Lung (tissue), 12 donors: ENCODE data around the gene ADNP. TPM values are rescaled to one million over a fixed set of nuclear protein-coding genes. Genes with fewer than 3 reads are reported as not detected.

Source experiments
- ATAC-seq: fragments of 200-7000 bp; cut with Tn5 transposase; one replicate; pipeline ENCODE4 v1.9.1; 2020; ENCODE audit warnings: moderate number of reproducible peaks; ENCODE audit not compliant: insufficient read depth, low FRiP score
- DNase-seq, 3 donors: peaks; one replicate each; pipeline ENCODE4 v3.0.0-alpha.2; 2013 to 2017
- H3K27ac ChIP-seq, 2 donors: one replicate each; pipeline ENCODE4 v1.5.1; 2013; ENCODE audit warnings: mild to moderate bottlenecking in 2 of 2, moderate library complexity in 2 of 2, control low read depth in 1 of 2, inconsistent platforms in 1 of 2, low read depth in 1 of 2, low read length in 1 of 2
- H3K27me3 ChIP-seq, 3 donors: one replicate each; pipeline ENCODE4 v1.5.1; 2013; ENCODE audit warnings: low read length in 2 of 3; ENCODE audit not compliant: control insufficient read depth in 3 of 3, insufficient read depth in 3 of 3
- H3K36me3 ChIP-seq, 4 donors: one replicate each; pipeline ENCODE4 v1.5.1; 2013; ENCODE audit warnings: low read length in 4 of 4, mild to moderate bottlenecking in 1 of 4, moderate library complexity in 1 of 4; ENCODE audit not compliant: control insufficient read depth in 4 of 4, insufficient read depth in 4 of 4
- H3K4me1 ChIP-seq, 5 donors: one replicate each; pipeline ENCODE4 v1.5.1; 2013; ENCODE audit warnings: low read length in 5 of 5, mild to moderate bottlenecking in 2 of 5, moderate library complexity in 1 of 5; ENCODE audit not compliant: control insufficient read depth in 5 of 5, insufficient read depth in 5 of 5
- H3K4me3 ChIP-seq: one replicate; pipeline ENCODE4 v1.5.1; 2013; ENCODE audit warnings: mild to moderate bottlenecking, control low read depth, moderate library complexity
- H3K9ac ChIP-seq, 2 donors: one replicate each; pipeline ENCODE4 v1.5.1; 2013; ENCODE audit warnings: low read length in 2 of 2, control low read depth in 1 of 2; ENCODE audit not compliant: insufficient read depth in 1 of 2
- H3K9me3 ChIP-seq, 4 donors: one replicate each; pipeline ENCODE4 v1.5.1; 2013; ENCODE audit warnings: low read length in 3 of 4, mild to moderate bottlenecking in 1 of 4, moderate library complexity in 1 of 4; ENCODE audit not compliant: control insufficient read depth in 4 of 4, insufficient read depth in 3 of 4
- WGBS, 2 donors: extraction: QIAGEN DNeasy Blood & Tissue Kit; methylation state at CpG; one replicate each; pipeline ENCODE4 v1.1.7; 2013; 5-methylcytosine and 5-hydroxymethylcytosine counted together
- polyA plus RNA-seq, 2 donors: library from polyadenylated mRNA; stranded (reverse); fragments of 200-250 nt; gene quantifications; one replicate each; pipeline ENCODE4 v1.2.1, GENCODE V29; 2013
- total RNA-seq, 2 donors: library from RNA; depleted of rRNA in 1 of 2; stranded (reverse); fragments of >200 nt in 1 of 2; gene quantifications; one replicate each; pipeline ENCODE4 v1.2.1, GENCODE V29; 2014 to 2021
- TF ChIP-seq, protein P1 (sequence below): IDR thresholded peaks from 2 replicates; pipeline ENCODE4 v1.5.1; 2012; ENCODE audit warnings: mild to moderate bottlenecking; ENCODE audit errors: control extremely low read depth, extremely low read depth
- donor health status: control.
- donor health status: control.
- donor health status: Bipolar disorder and iron deficiency.
- donor health status: healthy.
- donor health status: DM: yes; HTN: yes; CAD: no.

ADNP gene
- total and polyA plus RNA-seq, 4 donors = 18.0 to 81.5 (median 41.5) TPM

- H3K4me1 ChIP-seq = peaks cover 0 to 36% (median 5%) of the 10 kb centered on the region in 5 donors
- ATAC-seq (no peak), DNase-seq (peak; percentile 32 to 83 (median 79))
- H3K4me3 ChIP-seq = no peak overlapping the region
- TF ChIP-seq, protein P1, sequence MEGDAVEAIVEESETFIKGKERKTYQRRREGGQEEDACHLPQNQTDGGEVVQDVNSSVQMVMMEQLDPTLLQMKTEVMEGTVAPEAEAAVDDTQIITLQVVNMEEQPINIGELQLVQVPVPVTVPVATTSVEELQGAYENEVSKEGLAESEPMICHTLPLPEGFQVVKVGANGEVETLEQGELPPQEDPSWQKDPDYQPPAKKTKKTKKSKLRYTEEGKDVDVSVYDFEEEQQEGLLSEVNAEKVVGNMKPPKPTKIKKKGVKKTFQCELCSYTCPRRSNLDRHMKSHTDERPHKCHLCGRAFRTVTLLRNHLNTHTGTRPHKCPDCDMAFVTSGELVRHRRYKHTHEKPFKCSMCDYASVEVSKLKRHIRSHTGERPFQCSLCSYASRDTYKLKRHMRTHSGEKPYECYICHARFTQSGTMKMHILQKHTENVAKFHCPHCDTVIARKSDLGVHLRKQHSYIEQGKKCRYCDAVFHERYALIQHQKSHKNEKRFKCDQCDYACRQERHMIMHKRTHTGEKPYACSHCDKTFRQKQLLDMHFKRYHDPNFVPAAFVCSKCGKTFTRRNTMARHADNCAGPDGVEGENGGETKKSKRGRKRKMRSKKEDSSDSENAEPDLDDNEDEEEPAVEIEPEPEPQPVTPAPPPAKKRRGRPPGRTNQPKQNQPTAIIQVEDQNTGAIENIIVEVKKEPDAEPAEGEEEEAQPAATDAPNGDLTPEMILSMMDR = no peak
- H3K27ac ChIP-seq = no peak overlapping the region
- no peaks in the 10 kb centered on the region for H3K36me3 ChIP-seq
- H3K9me3 ChIP-seq = no peaks in the 10 kb centered on the region
- H3K9ac ChIP-seq = no peak overlapping the region
- WGBS, 2 donors = 86 to 89% methylated on average over 9 of the region's 9 CpGs
- no peaks in the 10 kb centered on the region for H3K27me3 ChIP-seq
These were observed 64.4 kb downstream of the ADNP start for GRCh38 chr20:50866831-50867230.

GRCh38 chr20:50866036-50866685, 65.1 kb downstream of the ADNP start:
- Histone ChIP-seq H3K4me1 (peaks cover 0 to 31% (median 5%) of the 10 kb centered on the region in 5 donors), H3K36me3 (no peaks in the 10 kb centered on the region), H3K4me3 (no peak overlapping the region), H3K27me3 (no peaks in the 10 kb centered on the region), H3K9me3 (no peaks in the 10 kb centered on the region), H3K27ac (no peak overlapping the region), H3K9ac (no peak overlapping the region)
- 85 to 93% methylated on average over 12 of the region's 12 CpGs for WGBS, 2 donors
- TF ChIP-seq, protein P1 = no peak
- ATAC-seq = no peak
- peak in 2 of 3 donors; percentile 40 to 49 for DNase-seq

GRCh38 chr20:50865591-50865990, 65.6 kb downstream of the ADNP start:
- no peaks in the 10 kb centered on the region for H3K36me3 ChIP-seq
- H3K27me3 ChIP-seq = no peaks in the 10 kb centered on the region
- 82 to 95% methylated on average over 7 of the region's 7 CpGs for WGBS, 2 donors
- DNase-seq (no peak), ATAC-seq (no peak)
- no peaks in the 10 kb centered on the region for H3K9me3 ChIP-seq
- peaks cover 0 to 26% (median 5%) of the 10 kb centered on the region in 5 donors for H3K4me1 ChIP-seq
- no peak overlapping the region for H3K27ac ChIP-seq
- no peak overlapping the region for H3K9ac ChIP-seq
- H3K4me3 ChIP-seq = no peak overlapping the region
- TF ChIP-seq, protein P1 = no peak

- no peaks in the 10 kb centered on the region for H3K9me3 ChIP-seq
- TF ChIP-seq, protein P1 = no peak
- 92 to 93% methylated on average over 6 of the region's 6 CpGs for WGBS, 2 donors
- no peak overlapping the region for H3K27ac ChIP-seq
- no peak overlapping the region for H3K9ac ChIP-seq
- no peak for DNase-seq
- peaks cover 0 to 21% (median 5%) of the 10 kb centered on the region in 5 donors for H3K4me1 ChIP-seq
- H3K4me3 ChIP-seq = no peak overlapping the region
- ATAC-seq = no peak
- no peaks in the 10 kb centered on the region for H3K27me3 ChIP-seq
- H3K36me3 ChIP-seq = no peaks in the 10 kb centered on the region
These were observed 66.1 kb downstream of the ADNP start for GRCh38 chr20:50865114-50865513.
